ENCODE data around the gene SORD. TPM values are rescaled to one million over a fixed set of nuclear protein-coding genes. Genes with fewer than 3 reads are reported as not detected.

The SORD gene
- total RNA-seq (2022; extraction: Qiagen RNA extraction) = 29.8 to 37.5 TPM (median 32.2 TPM) in 5 replicates

DNA sequence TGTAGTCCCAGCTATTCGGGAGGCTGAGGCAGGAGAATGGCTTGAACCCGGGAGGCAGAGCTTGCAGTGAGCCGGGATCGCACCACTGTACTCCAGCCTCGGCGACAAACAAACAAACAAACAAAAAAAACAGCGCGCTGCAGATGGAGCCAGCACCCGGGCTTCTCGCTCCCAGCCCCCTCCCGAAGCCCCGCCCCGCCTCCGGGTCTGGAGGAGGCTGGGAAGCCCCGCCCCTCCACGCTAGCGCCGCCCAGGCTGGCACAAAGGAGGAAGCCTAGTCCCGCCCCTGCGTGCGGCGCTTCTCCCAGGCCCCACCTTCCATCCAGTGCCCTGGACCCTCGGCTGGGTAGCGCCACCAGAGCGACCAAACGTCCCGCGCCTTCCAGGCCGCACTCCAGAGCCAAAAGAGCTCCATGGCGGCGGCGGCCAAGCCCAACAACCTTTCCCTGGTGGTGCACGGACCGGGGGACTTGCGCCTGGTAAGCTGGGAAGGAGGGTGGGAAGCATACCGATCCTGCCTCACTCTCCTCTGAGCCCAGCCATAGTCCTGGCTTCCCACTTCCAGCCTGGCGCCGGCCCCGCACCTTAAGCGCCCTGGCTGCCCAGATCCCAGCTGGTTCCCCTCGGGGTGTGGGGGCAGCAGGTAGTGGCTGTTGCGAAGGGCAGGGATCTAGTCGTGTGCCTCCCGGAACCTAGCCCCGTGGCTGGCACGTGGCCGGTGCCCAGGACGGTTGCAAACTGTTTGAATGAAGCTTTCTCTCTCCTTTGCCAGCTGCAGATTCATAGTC lies at the start of gene SORD:
SORD (plus strand) TSS at position 325 of the 788 bp plus-strand sequence; CDS start at position 414, 89 bp downstream.

GRCh38 chr15:45114076-45114750 lies 91.2 kb downstream of the SORD start, which contains the start of the genes DUOX2 and DUOXA2:
Gene DUOX2 (minus strand): TSS chr15:45114172. CDS start chr15:45113411, 761 bp downstream.
Gene DUOXA2 (plus strand): TSS chr15:45114326. CDS start chr15:45114606, 280 bp downstream.

Other genes starting within 250 kb of the SORD start
- not detected in 5 replicates for gene TERB2, start 66.5 kb upstream of the SORD start, total RNA-seq (2022; extraction: Qiagen RNA extraction)
- gene DUOX2, start 91.0 kb downstream of the SORD start, total RNA-seq (2022; extraction: Qiagen RNA extraction) = 0.02 to 0.06 TPM (median 0.03 TPM) in 4 of 5 replicates, not detected in the other
- not detected in 5 replicates for gene DUOXA2, start 91.1 kb downstream of the SORD start, total RNA-seq (2022; extraction: Qiagen RNA extraction)
- 0.06 to 0.34 TPM (median 0.15 TPM) in 4 of 5 replicates, not detected in the other for gene DUOXA1, start 106.7 kb downstream of the SORD start, total RNA-seq (2022; extraction: Qiagen RNA extraction)
- gene DUOX1, start 106.8 kb downstream of the SORD start, total RNA-seq (2022; extraction: Qiagen RNA extraction) = not detected in 5 replicates
- 0.53 to 1.2 TPM (median 0.70 TPM) in 5 replicates for gene SHF, start 164.8 kb downstream of the SORD start, total RNA-seq (2022; extraction: Qiagen RNA extraction)
- not detected in 5 replicates for gene SLC28A2, start 229.0 kb downstream of the SORD start, total RNA-seq (2022; extraction: Qiagen RNA extraction)

Measured in A549 treated with Mapracorat at 1 μM for 4 hours (cell line).